C4-2B (cell line): ENCODE data around the gene CLEC3A.

Experiments
- CTCF ChIP-seq: fragments of 450-650 bp; conservative IDR thresholded peaks from 2 replicates; pipeline ENCODE4 v1.5.1; 2017; ENCODE audit warnings: mild to moderate bottlenecking
- ZFX ChIP-seq: fragments of 450-650 bp; IDR thresholded peaks from 2 replicates; pipeline ENCODE4 v1.6.1; 2017

- TF ChIP-seq CTCF (no peak), ZFX (no peak)
These were observed 3.3 kb downstream of the CLEC3A start for GRCh38 chr16:78025631-78026030.
